Nephron (organoid): ENCODE data around the gene DEPP1.
"Not testable (repeated sequence)": the region's sequence is repeated elsewhere in the genome, so short reads cannot be mapped to it uniquely, and the experiment has no call there.

Experiments
- H3K27ac Mint-ChIP-seq, 3 experiments: 2 replicates each; pipeline ENCODE4 v1.8.0; 2020; ENCODE audit warnings: mixed read lengths in 3 of 3, mild to moderate bottlenecking in 2 of 3, moderate library complexity in 1 of 3
- H3K27me3 Mint-ChIP-seq: 2 replicates; pipeline ENCODE4 v1.8.0; 2021; ENCODE audit warnings: low read depth, mild to moderate bottlenecking, moderate library complexity, mixed read lengths
- H3K36me3 Mint-ChIP-seq: 2 replicates; pipeline ENCODE4 v1.8.0; 2020; ENCODE audit warnings: low read depth, mixed read lengths
- H3K4me1 Mint-ChIP-seq: 2 replicates; pipeline ENCODE4 v1.8.0; 2020; ENCODE audit warnings: mixed read lengths
- H3K4me3 Mint-ChIP-seq, 3 experiments: 2 replicates each; pipeline ENCODE4 v1.8.0; 2020; ENCODE audit warnings: mild to moderate bottlenecking in 3 of 3, mixed read lengths in 3 of 3, moderate library complexity in 2 of 3
- H3K9me3 Mint-ChIP-seq: 2 replicates; pipeline ENCODE4 v1.8.0; 2020; ENCODE audit warnings: mixed read lengths
- TF ChIP-seq, protein P1 (sequence below), 3 experiments: fragments of 200-600 bp; sonication (generic); IDR thresholded peaks; one replicate each; pipeline ENCODE4 v1.5.0; 2021; ENCODE audit warnings: antibody characterized with exemption in 3 of 3; ENCODE audit not compliant: unreplicated experiment in 3 of 3

DEPP1 gene, protein sequence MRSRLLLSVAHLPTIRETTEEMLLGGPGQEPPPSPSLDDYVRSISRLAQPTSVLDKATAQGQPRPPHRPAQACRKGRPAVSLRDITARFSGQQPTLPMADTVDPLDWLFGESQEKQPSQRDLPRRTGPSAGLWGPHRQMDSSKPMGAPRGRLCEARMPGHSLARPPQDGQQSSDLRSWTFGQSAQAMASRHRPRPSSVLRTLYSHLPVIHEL

GRCh38 chr10:44978570-44979280 lies at the start of gene DEPP1:
Gene DEPP1, minus strand, starts transcription at chr10:44978809. Its CDS starts 779 bp downstream, at chr10:44978030.
- Mint-ChIP-seq H3K4me3 (peak within 1 kb of the TSS; percentile 84 to 93 (median 92)), H3K36me3 (no peaks in the 10 kb centered on the region), H3K4me1 (peaks cover 62% of the 10 kb centered on the region), H3K27ac (peak within 1 kb of the TSS; percentile 97 to 99 (median 98)), H3K9me3 (no peaks in the 10 kb centered on the region), H3K27me3 (no peaks in the 10 kb centered on the region)
- TF ChIP-seq, protein P1, sequence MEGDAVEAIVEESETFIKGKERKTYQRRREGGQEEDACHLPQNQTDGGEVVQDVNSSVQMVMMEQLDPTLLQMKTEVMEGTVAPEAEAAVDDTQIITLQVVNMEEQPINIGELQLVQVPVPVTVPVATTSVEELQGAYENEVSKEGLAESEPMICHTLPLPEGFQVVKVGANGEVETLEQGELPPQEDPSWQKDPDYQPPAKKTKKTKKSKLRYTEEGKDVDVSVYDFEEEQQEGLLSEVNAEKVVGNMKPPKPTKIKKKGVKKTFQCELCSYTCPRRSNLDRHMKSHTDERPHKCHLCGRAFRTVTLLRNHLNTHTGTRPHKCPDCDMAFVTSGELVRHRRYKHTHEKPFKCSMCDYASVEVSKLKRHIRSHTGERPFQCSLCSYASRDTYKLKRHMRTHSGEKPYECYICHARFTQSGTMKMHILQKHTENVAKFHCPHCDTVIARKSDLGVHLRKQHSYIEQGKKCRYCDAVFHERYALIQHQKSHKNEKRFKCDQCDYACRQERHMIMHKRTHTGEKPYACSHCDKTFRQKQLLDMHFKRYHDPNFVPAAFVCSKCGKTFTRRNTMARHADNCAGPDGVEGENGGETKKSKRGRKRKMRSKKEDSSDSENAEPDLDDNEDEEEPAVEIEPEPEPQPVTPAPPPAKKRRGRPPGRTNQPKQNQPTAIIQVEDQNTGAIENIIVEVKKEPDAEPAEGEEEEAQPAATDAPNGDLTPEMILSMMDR (IDR thresholded peaks at IDR 0.05; ENCODE audit: unreplicated experiment in 3 of 3) = peak in 2 of 3 experiments; percentile 7 to 14

DNA sequence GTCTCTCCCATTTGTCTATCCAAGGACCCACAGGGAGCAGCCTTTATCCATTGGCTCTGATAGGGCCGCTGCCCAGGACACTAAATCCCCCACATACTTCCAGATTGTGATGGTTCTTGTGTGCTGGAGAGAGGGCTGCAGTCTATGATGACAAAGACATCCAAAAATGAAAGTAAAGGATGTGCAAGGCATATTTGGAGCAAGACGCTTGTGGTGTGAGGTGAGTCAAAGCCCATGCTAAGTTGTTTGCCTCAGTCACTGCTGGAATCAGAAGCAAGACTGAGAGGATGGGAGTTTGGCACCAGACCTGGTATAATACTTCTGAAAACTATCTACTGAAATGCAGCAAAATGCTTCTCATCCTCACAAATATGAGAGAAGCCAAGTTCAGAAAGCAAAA lies 44.8 kb upstream of the DEPP1 start:
- H3K4me1 Mint-ChIP-seq = no peaks in the 10 kb centered on the region
- TF ChIP-seq, protein P1 (IDR thresholded peaks at IDR 0.05; ENCODE audit: unreplicated experiment in 3 of 3) = no peak
- H3K27me3 Mint-ChIP-seq = no peaks in the 10 kb centered on the region
- H3K4me3 Mint-ChIP-seq = no peak overlapping the region
- peaks cover 19% of the 10 kb centered on the region for H3K9me3 Mint-ChIP-seq
- H3K36me3 Mint-ChIP-seq = no peaks in the 10 kb centered on the region
- no peak overlapping the region for H3K27ac Mint-ChIP-seq

DNA sequence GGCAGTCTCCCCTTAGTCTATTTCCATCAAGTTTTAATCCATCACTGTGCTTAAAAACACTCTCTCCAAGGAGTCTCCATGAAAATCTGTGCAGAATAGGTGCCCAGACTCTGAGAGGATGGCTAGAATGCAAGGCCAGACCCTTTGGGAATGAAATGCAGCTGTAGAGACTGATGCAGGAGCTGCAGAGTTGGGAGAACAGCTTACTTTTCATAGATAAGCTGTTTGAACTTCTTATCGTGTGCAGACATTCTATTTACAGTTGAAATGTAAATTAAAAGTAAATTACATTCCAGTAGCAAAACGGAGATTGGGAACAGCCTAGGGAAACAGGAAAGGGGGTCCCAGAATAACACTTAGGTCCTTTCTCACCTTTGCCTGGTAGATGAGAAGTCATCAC lies 37.0 kb upstream of the DEPP1 start:
- H3K9me3 Mint-ChIP-seq = peaks cover 16% of the 10 kb centered on the region
- no peaks in the 10 kb centered on the region for H3K4me1 Mint-ChIP-seq
- H3K27ac Mint-ChIP-seq = no peak overlapping the region
- no peak overlapping the region for H3K4me3 Mint-ChIP-seq
- peaks cover 6% of the 10 kb centered on the region for H3K36me3 Mint-ChIP-seq
- H3K27me3 Mint-ChIP-seq = no peaks in the 10 kb centered on the region
- TF ChIP-seq, protein P1 (IDR thresholded peaks at IDR 0.05; ENCODE audit: unreplicated experiment in 3 of 3) = no peak

DNA sequence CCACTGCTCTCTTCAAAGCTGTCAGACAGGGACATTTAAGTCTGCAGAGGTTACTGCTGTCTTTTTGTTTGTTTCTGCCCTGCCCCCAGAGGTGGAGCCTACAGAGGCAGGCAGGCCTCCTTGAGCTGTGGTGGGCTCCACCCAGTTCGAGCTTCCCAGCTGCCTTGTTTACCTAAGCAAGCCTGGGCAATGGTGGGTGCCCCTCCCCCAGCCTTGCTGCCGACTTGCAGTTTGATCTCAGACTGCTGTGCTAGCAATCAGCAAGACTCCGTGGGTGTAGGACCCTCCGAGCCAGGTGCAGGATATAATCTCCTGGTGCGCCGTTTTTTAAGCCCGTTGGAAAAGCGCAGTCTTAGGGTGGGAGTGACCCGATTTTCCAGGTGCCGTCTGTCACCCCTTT lies 35.9 kb upstream of the DEPP1 start:
- not testable (repeated sequence) for H3K27ac Mint-ChIP-seq, H3K4me3 Mint-ChIP-seq, H3K36me3 Mint-ChIP-seq, H3K27me3 Mint-ChIP-seq, H3K4me1 Mint-ChIP-seq
- peaks cover 16% of the 10 kb centered on the region for H3K9me3 Mint-ChIP-seq

- H3K4me3 Mint-ChIP-seq = no peak overlapping the region
- H3K27me3 Mint-ChIP-seq = no peaks in the 10 kb centered on the region
- peaks cover 30% of the 10 kb centered on the region for H3K36me3 Mint-ChIP-seq
- no peak overlapping the region for H3K27ac Mint-ChIP-seq
- TF ChIP-seq, protein P1 (IDR thresholded peaks at IDR 0.05; ENCODE audit: unreplicated experiment in 3 of 3) = peak; percentile 75 to 88 (median 86)
- peaks cover 13% of the 10 kb centered on the region for H3K9me3 Mint-ChIP-seq
- H3K4me1 Mint-ChIP-seq = no peaks in the 10 kb centered on the region
Measured at GRCh38 chr10:45008524-45009161, 30.0 kb upstream of the DEPP1 start.

DNA sequence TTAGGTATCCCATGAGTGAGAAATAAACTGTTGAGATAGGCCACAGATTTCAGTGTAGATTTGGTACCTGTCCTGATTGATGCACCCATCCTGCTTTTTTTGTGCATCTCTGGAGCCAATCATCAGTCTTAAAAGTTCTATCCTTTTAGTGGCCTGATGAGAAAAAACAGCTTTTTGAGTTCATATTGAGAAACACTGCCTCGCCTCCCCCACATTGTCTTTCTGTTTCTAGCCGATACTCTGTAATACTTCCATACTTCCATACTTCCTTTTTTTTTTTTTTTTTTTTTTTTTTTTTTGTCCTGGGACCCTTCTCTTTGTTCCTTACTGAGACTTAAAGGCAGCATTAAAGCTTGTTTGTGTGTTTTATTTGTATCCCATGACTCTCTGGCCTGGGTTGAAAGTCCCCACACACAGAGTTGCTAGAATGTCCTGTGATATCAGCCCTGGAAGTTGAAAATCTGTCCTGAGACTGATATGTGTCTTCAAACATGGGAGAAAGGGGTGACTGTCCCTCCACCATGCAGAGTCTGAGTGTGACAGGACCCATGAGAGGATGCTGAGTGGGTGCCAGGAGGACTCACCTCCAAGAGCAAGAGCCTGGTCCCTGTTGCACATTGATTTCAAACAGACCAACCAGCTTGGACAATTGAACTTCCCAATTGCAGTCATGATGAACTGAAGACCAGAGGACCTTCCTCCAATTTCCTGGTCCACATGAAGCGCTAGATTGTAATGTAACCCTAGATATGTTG lies 27.8 kb upstream of the DEPP1 start:
- Mint-ChIP-seq H3K27me3 (no peaks in the 10 kb centered on the region), H3K36me3 (peaks cover 50% of the 10 kb centered on the region), H3K9me3 (peaks cover 14% of the 10 kb centered on the region), H3K4me1 (peaks cover 15% of the 10 kb centered on the region), H3K27ac (no peak overlapping the region), H3K4me3 (no peak overlapping the region)
- TF ChIP-seq, protein P1 (IDR thresholded peaks at IDR 0.05; ENCODE audit: unreplicated experiment in 3 of 3) = no peak
